ENCODE results near the gene PLCB4. TPM values are rescaled to one million over a fixed set of nuclear protein-coding genes. Genes with fewer than 3 reads are reported as not detected.

PLCB4 gene
- polyA plus RNA-seq, 3 donors: not detected

- Histone ChIP-seq H3K9me3 (replicated peaks in 1 of 2; ENCODE audit: control insufficient read depth in 1 of 2, insufficient read depth in 1 of 2, low read length in 2 of 2) (no peaks in the 10 kb centered on the region), H3K4me2 (replicated peaks; ENCODE audit: extremely low read depth, low read length, poor library complexity, severe bottlenecking) (no peak overlapping the region), H3K9ac (ENCODE audit: insufficient read depth, low read length, poor library complexity, severe bottlenecking) (no peak overlapping the region), H2AFZ (ENCODE audit: insufficient read depth, low read depth, low read length, poor library complexity, severe bottlenecking) (no peak overlapping the region), H3K4me3 (replicated peaks in 1 of 3; ENCODE audit: low read depth in 2 of 3, low read length in 3 of 3) (no peak overlapping the region), H3K36me3 (replicated peaks in 1 of 2; ENCODE audit: control insufficient read depth in 1 of 2, insufficient read depth in 2 of 2, low read length in 2 of 2) (no peaks in the 10 kb centered on the region), H3K4me1 (ENCODE audit: control insufficient read depth in 1 of 2, insufficient read depth in 2 of 2, low read length in 2 of 2) (no peaks in the 10 kb centered on the region), H3K27me3 (ENCODE audit: control insufficient read depth in 2 of 2, insufficient read depth in 2 of 2, low read length in 2 of 2) (no peaks in the 10 kb centered on the region), H3K79me2 (ENCODE audit: insufficient read depth, low read length) (no peaks in the 10 kb centered on the region), H3K27ac (ENCODE audit: low read depth in 1 of 2, low read length in 2 of 2) (no peak overlapping the region), H4K20me1 (ENCODE audit: insufficient read depth, low read length) (no peaks in the 10 kb centered on the region)
- no peak overlapping the region for H3K27ac Mint-ChIP-seq
- WGBS (ENCODE audit: insufficient coverage): 100% methylated on average over 1 of the region's 2 CpGs
- H3K36me3 Mint-ChIP-seq: no peaks in the 10 kb centered on the region
- TF ChIP-seq, protein P1, sequence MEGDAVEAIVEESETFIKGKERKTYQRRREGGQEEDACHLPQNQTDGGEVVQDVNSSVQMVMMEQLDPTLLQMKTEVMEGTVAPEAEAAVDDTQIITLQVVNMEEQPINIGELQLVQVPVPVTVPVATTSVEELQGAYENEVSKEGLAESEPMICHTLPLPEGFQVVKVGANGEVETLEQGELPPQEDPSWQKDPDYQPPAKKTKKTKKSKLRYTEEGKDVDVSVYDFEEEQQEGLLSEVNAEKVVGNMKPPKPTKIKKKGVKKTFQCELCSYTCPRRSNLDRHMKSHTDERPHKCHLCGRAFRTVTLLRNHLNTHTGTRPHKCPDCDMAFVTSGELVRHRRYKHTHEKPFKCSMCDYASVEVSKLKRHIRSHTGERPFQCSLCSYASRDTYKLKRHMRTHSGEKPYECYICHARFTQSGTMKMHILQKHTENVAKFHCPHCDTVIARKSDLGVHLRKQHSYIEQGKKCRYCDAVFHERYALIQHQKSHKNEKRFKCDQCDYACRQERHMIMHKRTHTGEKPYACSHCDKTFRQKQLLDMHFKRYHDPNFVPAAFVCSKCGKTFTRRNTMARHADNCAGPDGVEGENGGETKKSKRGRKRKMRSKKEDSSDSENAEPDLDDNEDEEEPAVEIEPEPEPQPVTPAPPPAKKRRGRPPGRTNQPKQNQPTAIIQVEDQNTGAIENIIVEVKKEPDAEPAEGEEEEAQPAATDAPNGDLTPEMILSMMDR (IDR thresholded peaks at IDR 0.05): no peak
- H3K27me3 Mint-ChIP-seq (ENCODE audit: low read depth in 3 of 3): peaks cover 0 to 1% (median 1%) of the 10 kb centered on the region in 3 donors
- no peak for DNase-seq
- no peaks in the 10 kb centered on the region for H3K4me1 Mint-ChIP-seq
- H3K4me3 Mint-ChIP-seq: no peak overlapping the region
- intact Hi-C loops (cut with micrococcal nuclease): no loop called here
- peaks cover 0 to 1% (median 0%) of the 10 kb centered on the region in 7 donors for H3K9me3 Mint-ChIP-seq
These were observed 46.5 kb upstream of the PLCB4 start for GRCh38 chr20:9022376-9022775.

DNA sequence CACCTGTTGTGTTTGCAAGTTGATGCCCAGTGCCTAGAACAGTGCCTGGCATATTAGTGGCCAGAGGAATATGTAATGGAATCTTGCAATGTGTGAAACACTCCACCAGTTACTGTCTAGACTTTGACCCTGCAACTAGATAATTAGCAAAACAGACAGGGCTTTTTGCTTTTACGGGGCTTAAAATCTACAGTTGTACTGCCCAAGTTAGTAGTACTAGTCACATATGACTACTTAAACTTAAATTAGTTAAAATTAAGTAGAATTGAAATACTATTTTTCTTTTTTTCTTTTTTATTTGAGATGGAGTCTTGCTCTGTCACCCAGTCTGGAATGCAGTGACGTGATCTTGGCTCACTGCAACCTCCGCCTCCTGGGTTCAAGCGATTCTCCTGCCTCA lies 44.3 kb upstream of the PLCB4 start:
- H2AFZ ChIP-seq (ENCODE audit: insufficient read depth, low read depth, low read length, poor library complexity, severe bottlenecking): no peak overlapping the region
- Mint-ChIP-seq H3K27me3 (ENCODE audit: low read depth in 3 of 3) (peaks cover 0 to 1% (median 0%) of the 10 kb centered on the region in 3 donors), H3K36me3 (no peaks in the 10 kb centered on the region), H3K4me1 (no peaks in the 10 kb centered on the region), H3K9me3 (peaks cover 0 to 3% (median 2%) of the 10 kb centered on the region in 7 donors), H3K27ac (no peak overlapping the region), H3K4me3 (no peak overlapping the region)
- H3K9me3 ChIP-seq (replicated peaks in 1 of 2; ENCODE audit: control insufficient read depth in 1 of 2, insufficient read depth in 1 of 2, low read length in 2 of 2): no peaks in the 10 kb centered on the region
- H3K36me3 ChIP-seq (replicated peaks in 1 of 2; ENCODE audit: control insufficient read depth in 1 of 2, insufficient read depth in 2 of 2, low read length in 2 of 2): no peaks in the 10 kb centered on the region
- no peaks in the 10 kb centered on the region for H3K79me2 ChIP-seq (ENCODE audit: insufficient read depth, low read length)
- no peak overlapping the region for H3K9ac ChIP-seq (ENCODE audit: insufficient read depth, low read length, poor library complexity, severe bottlenecking)
- intact Hi-C loops (cut with micrococcal nuclease): no loop called here
- H3K4me2 ChIP-seq (replicated peaks; ENCODE audit: extremely low read depth, low read length, poor library complexity, severe bottlenecking): no peak overlapping the region
- H3K4me1 ChIP-seq (ENCODE audit: control insufficient read depth in 1 of 2, insufficient read depth in 2 of 2, low read length in 2 of 2): no peaks in the 10 kb centered on the region
- no CpG with 5 or more reads among the region's 4 CpGs for WGBS (ENCODE audit: insufficient coverage)
- TF ChIP-seq, protein P1 (IDR thresholded peaks at IDR 0.05): no peak
- no peak overlapping the region for H3K27ac ChIP-seq (ENCODE audit: low read depth in 1 of 2, low read length in 2 of 2)
- H4K20me1 ChIP-seq (ENCODE audit: insufficient read depth, low read length): no peaks in the 10 kb centered on the region
- DNase-seq: no peak
- H3K4me3 ChIP-seq (replicated peaks in 1 of 3; ENCODE audit: low read depth in 2 of 3, low read length in 3 of 3): no peak overlapping the region
- no peaks in the 10 kb centered on the region for H3K27me3 ChIP-seq (ENCODE audit: control insufficient read depth in 2 of 2, insufficient read depth in 2 of 2, low read length in 2 of 2)

Data from CD14-positive monocyte (primary cell).